H1 (cell line): ENCODE results near the gene POLR1B. TPM values are rescaled to one million over a fixed set of nuclear protein-coding genes. Genes with fewer than 3 reads are reported as not detected.

ENCODE experiments used
- CTCF ChIA-PET: fragments of 300-600 bp; sonication (Branson Sonifier 250); formaldehyde crosslinking; loops from one replicate; lab custom pipeline; 2021; ENCODE audit not compliant: partially characterized antibody; lab: Charles Lee
- POLR2A ChIA-PET: fragments of 300-600 bp; sonication (Branson Sonifier 250); formaldehyde crosslinking; loops from one replicate; lab custom pipeline; 2021; ENCODE audit warnings: inconsistent platforms; ENCODE audit not compliant: partially characterized antibody; lab: Charles Lee
- DNase-seq, 2 experiments: peaks; one replicate each; pipeline versions ENCODE4 v3.0.0 to v3.0.0-alpha.2; 2010 to 2022; ENCODE audit warnings: low spot score in 2 of 2, low read depth in 1 of 2, mixed read lengths in 1 of 2
- FAIRE-seq: peaks from 2 replicates; lab custom pipeline; 2011; peaks lifted over from hg19 to GRCh38; lab: Jason Lieb, UNC
- H2AFZ ChIP-seq: 2 replicates; pipeline ENCODE4 v1.8.1; 2012; ENCODE audit warnings: low read length, inconsistent platforms
- H2AK5ac ChIP-seq: 2 replicates; pipeline ENCODE4 v1.6.1; 2013; ENCODE audit warnings: low read depth, low read length
- H2BK120ac ChIP-seq: replicated peaks from 2 replicates; pipeline ENCODE3; 2013; ENCODE audit warnings: low read depth, low read length, inconsistent platforms
- H2BK12ac ChIP-seq: 2 replicates; pipeline ENCODE4 v1.6.1; 2013; ENCODE audit warnings: low read depth, low read length
- H2BK15ac ChIP-seq: 2 replicates; pipeline ENCODE4 v1.6.1; 2013; ENCODE audit warnings: low read length
- H2BK20ac ChIP-seq: 2 replicates; pipeline ENCODE4 v1.6.1; 2013; ENCODE audit warnings: low read length
- H2BK5ac ChIP-seq: 2 replicates; pipeline ENCODE4 v1.6.1; 2013; ENCODE audit warnings: low read depth, low read length
- H3K14ac ChIP-seq: 2 replicates; pipeline ENCODE4 v1.6.1; 2013; ENCODE audit warnings: inconsistent platforms; ENCODE audit not compliant: insufficient read length
- H3K18ac ChIP-seq: 2 replicates; pipeline ENCODE4 v1.6.1; 2013; ENCODE audit warnings: low read length; ENCODE audit errors: extremely low read depth
- H3K23ac ChIP-seq: 2 replicates; pipeline ENCODE4 v1.6.1; 2013; ENCODE audit warnings: inconsistent platforms; ENCODE audit not compliant: insufficient read length
- H3K23me2 ChIP-seq: 2 replicates; pipeline ENCODE4 v1.6.1; 2013; ENCODE audit warnings: low read depth, low read length
- H3K27ac ChIP-seq: 2 replicates; pipeline ENCODE4 v1.6.1; 2011; ENCODE audit warnings: low read depth, low read length, inconsistent platforms
- H3K27me3 ChIP-seq, 4 experiments: replicated peaks in 1 of 4; 1 replicate in 1 of 4; 2 replicates in 3 of 4; pipeline versions ENCODE4 v1.6.1 to v1.8.1; 2011 to 2013; ENCODE audit warnings: low read length in 3 of 4, mild to moderate bottlenecking in 3 of 4, inconsistent platforms in 2 of 4, mixed read lengths in 2 of 4, moderate library complexity in 1 of 4; ENCODE audit not compliant: control insufficient read depth in 3 of 4, insufficient read depth in 3 of 4; ENCODE audit errors: extremely low read depth in 1 of 4
- H3K36me3 ChIP-seq, 4 experiments: 2 replicates each; pipeline versions ENCODE4 v1.6.1 to v1.8.1; 2011 to 2013; ENCODE audit warnings: mild to moderate bottlenecking in 4 of 4, low read length in 3 of 4, moderate library complexity in 2 of 4, control low read depth in 1 of 4, inconsistent platforms in 1 of 4; ENCODE audit not compliant: insufficient read depth in 4 of 4, control insufficient read depth in 2 of 4
- H3K4ac ChIP-seq: replicated peaks from 2 replicates; pipeline ENCODE3; 2013; ENCODE audit warnings: low read length, low read depth, mixed read lengths, inconsistent platforms; ENCODE audit not compliant: insufficient read length
- H3K4me1 ChIP-seq, 4 experiments: replicated peaks in 1 of 4; 1 replicate in 1 of 4; 2 replicates in 3 of 4; pipeline versions ENCODE4 v1.6.1 to v1.8.1; 2011 to 2013; ENCODE audit warnings: low read length in 3 of 4, inconsistent platforms in 2 of 4, mixed read lengths in 1 of 4; ENCODE audit not compliant: insufficient read depth in 4 of 4, control insufficient read depth in 3 of 4
- H3K4me2 ChIP-seq, 2 experiments: 2 replicates each; pipeline versions ENCODE4 v1.6.1 to v1.8.1; 2011 to 2013; ENCODE audit warnings: low read depth in 2 of 2, low read length in 2 of 2, control low read depth in 1 of 2, inconsistent platforms in 1 of 2, mild to moderate bottlenecking in 1 of 2; ENCODE audit not compliant: insufficient read depth in 1 of 2
- H3K4me3 ChIP-seq, 4 experiments: fragments of 200-600, 300-600 bp in 1 of 4; sonication (generic), shearing (Covaris generic), sonication (Bioruptor Twin) in 1 of 4; 2 replicates each; pipeline versions ENCODE4 v1.5.1 to v1.8.1; 2011 to 2016; ENCODE audit warnings: low read length in 4 of 4, low read depth in 3 of 4, control low read depth in 2 of 4, inconsistent platforms in 2 of 4, mild to moderate bottlenecking in 2 of 4, mixed read lengths in 1 of 4, moderate library complexity in 1 of 4; ENCODE audit not compliant: insufficient read depth in 2 of 4; ENCODE audit errors: extremely low read depth in 1 of 4
- H3K56ac ChIP-seq: replicated peaks from 2 replicates; pipeline ENCODE3; 2013; ENCODE audit warnings: low read depth, mild to moderate bottlenecking, mixed read lengths, low read length, inconsistent platforms; ENCODE audit not compliant: insufficient read length
- H3K79me1 ChIP-seq: 2 replicates; pipeline ENCODE4 v1.6.1; 2013; ENCODE audit warnings: low read depth, low read length, control low read depth
- H3K79me2 ChIP-seq, 2 experiments: 2 replicates each; pipeline versions ENCODE4 v1.6.1 to v1.8.1; 2012 to 2013; ENCODE audit warnings: low read length in 2 of 2, mild to moderate bottlenecking in 2 of 2, inconsistent platforms in 1 of 2; ENCODE audit not compliant: insufficient read depth in 2 of 2, control insufficient read depth in 1 of 2
- H3K9ac ChIP-seq, 4 experiments: replicated peaks in 1 of 4; 1 replicate in 1 of 4; 2 replicates in 3 of 4; pipeline versions ENCODE4 v1.6.1 to v1.8.1; 2011 to 2013; ENCODE audit warnings: low read depth in 3 of 4, low read length in 3 of 4, control low read depth in 2 of 4, mild to moderate bottlenecking in 2 of 4, moderate library complexity in 2 of 4, inconsistent platforms in 1 of 4; ENCODE audit errors: extremely low read depth in 1 of 4
- H3K9me3 ChIP-seq, 2 experiments: 2 replicates each; pipeline versions ENCODE4 v1.6.1 to v1.8.1; 2012 to 2013; ENCODE audit warnings: mild to moderate bottlenecking in 2 of 2, moderate library complexity in 2 of 2, control low read depth in 1 of 2, inconsistent platforms in 1 of 2, low read depth in 1 of 2, low read length in 1 of 2, mixed read lengths in 1 of 2; ENCODE audit not compliant: insufficient read depth in 2 of 2
- H4K20me1 ChIP-seq, 2 experiments: replicated peaks in 1 of 2; 2 replicates each; pipeline versions ENCODE3 to v1.8.1; 2011 to 2013; ENCODE audit warnings: inconsistent platforms in 2 of 2, low read length in 2 of 2, mild to moderate bottlenecking in 1 of 2; ENCODE audit not compliant: insufficient read depth in 2 of 2, control insufficient read depth in 1 of 2
- H4K5ac ChIP-seq: 2 replicates; pipeline ENCODE4 v1.6.1; 2013; ENCODE audit warnings: low read length, low read depth, mixed read lengths, inconsistent platforms; ENCODE audit not compliant: insufficient read length
- H4K8ac ChIP-seq: 2 replicates; pipeline ENCODE4 v1.8.0; 2013; ENCODE audit warnings: mild to moderate bottlenecking, moderate library complexity, low read length, inconsistent platforms; ENCODE audit not compliant: insufficient read depth; ENCODE audit errors: extremely low read depth
- H4K91ac ChIP-seq: replicated peaks from 2 replicates; pipeline ENCODE3; 2013; ENCODE audit warnings: low read length, mixed read lengths, inconsistent platforms; ENCODE audit not compliant: insufficient read length
- CBX8 ChIP-seq: fragments of 300-800, 300-1000 bp; sonication (generic); IDR thresholded peaks from 2 replicates; pipeline ENCODE4 v1.7.1; 2016; ENCODE audit warnings: low read depth, low read length, borderline replicate concordance
- GABPA ChIP-seq: IDR thresholded peaks from 2 replicates; pipeline ENCODE4 v1.6.1; 2011; ENCODE audit warnings: mild to moderate bottlenecking, low read length, moderate library complexity, borderline replicate concordance; ENCODE audit not compliant: insufficient read depth
- JUN ChIP-seq: IDR thresholded peaks from 2 replicates; pipeline ENCODE4 v1.6.1; 2011; ENCODE audit warnings: low read depth, mild to moderate bottlenecking, improper control_type of control experiment, low read length
- KDM5A ChIP-seq: fragments of 200-600 bp; IDR thresholded peaks from 2 replicates; pipeline ENCODE4 v1.7.1; 2012; ENCODE audit warnings: mild to moderate bottlenecking, low read length, inconsistent platforms, mixed read lengths
- NANOG ChIP-seq: IDR thresholded peaks from 2 replicates; pipeline ENCODE4 v1.6.1; 2011; ENCODE audit warnings: low read length, low read depth, mild to moderate bottlenecking, inconsistent platforms; ENCODE audit not compliant: insufficient read depth, poor library complexity, severe bottlenecking
- RAD21 ChIP-seq, 2 experiments: IDR thresholded peaks in 1 of 2; conservative IDR thresholded peaks in 1 of 2; 2 replicates each; pipeline ENCODE4 v1.6.1; 2011; ENCODE audit warnings: low read depth in 2 of 2, low read length in 2 of 2, improper control_type of control experiment in 1 of 2, inconsistent platforms in 1 of 2, mild to moderate bottlenecking in 1 of 2, moderate library complexity in 1 of 2
- WGBS, 2 experiments: shearing (Covaris generic) in 1 of 2; methylation state at CpG; one replicate each; pipeline versions ENCODE4 v1.1.6 to v1.1.7; 2013 to 2015; ENCODE audit warnings: low lambda C conversion rate in 2 of 2, mixed read lengths in 2 of 2, inconsistent platforms in 1 of 2, low coverage in 1 of 2, missing lambda C conversion rate in 1 of 2; ENCODE audit not compliant: insufficient replicate concordance in 2 of 2, insufficient coverage in 1 of 2, insufficient read length in 1 of 2; ENCODE audit errors: extremely low coverage in 1 of 2, missing lambda C conversion rate in 1 of 2; 5-methylcytosine and 5-hydroxymethylcytosine counted together
- polyA plus RNA-seq, 7 experiments: library from polyadenylated mRNA; depleted of rRNA in 3 of 7; stranded (reverse) in 5 of 7; unstranded in 2 of 7; fragments of >200 nt in 5 of 7; fragments of 200-250 nt in 2 of 7; gene quantifications; 1 replicate in 5 of 7; 2 replicates in 1 of 7; 4 replicates in 1 of 7; pipeline versions ENCODE4 v1.2.1 to v1.2.3, GENCODE V29; 2011 to 2013; ENCODE audit warnings: missing spikeins in 2 of 7, mixed read lengths in 2 of 7
- total RNA-seq: library from RNA; stranded (reverse); fragmentation: NEBNext Ultra II Directional; extraction: Animal tissue kit (Norgen Biotek cat#: 25700); gene quantifications from 2 replicates; pipeline ENCODE4 v1.2.1, GENCODE V29; 2021
- TF ChIP-seq, protein P1 (sequence below): IDR thresholded peaks from 2 replicates; pipeline ENCODE4 v1.6.1; 2012; ENCODE audit warnings: inconsistent platforms
- TF ChIP-seq, protein P2 (sequence below), 3 experiments: IDR thresholded peaks; 1 replicate in 2 of 3; 2 replicates in 1 of 3; pipeline versions ENCODE4 v1.5.1 to v1.6.1; 2011; ENCODE audit warnings: low read length in 3 of 3, mild to moderate bottlenecking in 3 of 3, inconsistent platforms in 2 of 3, low read depth in 1 of 3, moderate library complexity in 1 of 3; ENCODE audit not compliant: insufficient read depth in 1 of 3; ENCODE audit errors: control extremely low read depth in 1 of 3

Gene POLR1B
- total and polyA plus RNA-seq, 2 of the 8 experiments (the other 6 are each of a cell fraction or from before 2014, with no cell fraction given), result 24.3 to 69.4 TPM

- TF ChIP-seq, protein P1, sequence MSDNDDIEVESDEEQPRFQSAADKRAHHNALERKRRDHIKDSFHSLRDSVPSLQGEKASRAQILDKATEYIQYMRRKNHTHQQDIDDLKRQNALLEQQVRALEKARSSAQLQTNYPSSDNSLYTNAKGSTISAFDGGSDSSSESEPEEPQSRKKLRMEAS, result no peak
- no peak for TF ChIP-seq NANOG
- no peak for TF ChIP-seq RAD21 (IDR thresholded peaks at IDR 0.05 in 1 of 2, conservative IDR thresholded peaks at IDR 0.05 in 1 of 2; ENCODE audit: low read depth in 2 of 2, low read length in 2 of 2)
- no peak for TF ChIP-seq GABPA
- TF ChIP-seq KDM5A, result no peak
- TF ChIP-seq, protein P2, sequence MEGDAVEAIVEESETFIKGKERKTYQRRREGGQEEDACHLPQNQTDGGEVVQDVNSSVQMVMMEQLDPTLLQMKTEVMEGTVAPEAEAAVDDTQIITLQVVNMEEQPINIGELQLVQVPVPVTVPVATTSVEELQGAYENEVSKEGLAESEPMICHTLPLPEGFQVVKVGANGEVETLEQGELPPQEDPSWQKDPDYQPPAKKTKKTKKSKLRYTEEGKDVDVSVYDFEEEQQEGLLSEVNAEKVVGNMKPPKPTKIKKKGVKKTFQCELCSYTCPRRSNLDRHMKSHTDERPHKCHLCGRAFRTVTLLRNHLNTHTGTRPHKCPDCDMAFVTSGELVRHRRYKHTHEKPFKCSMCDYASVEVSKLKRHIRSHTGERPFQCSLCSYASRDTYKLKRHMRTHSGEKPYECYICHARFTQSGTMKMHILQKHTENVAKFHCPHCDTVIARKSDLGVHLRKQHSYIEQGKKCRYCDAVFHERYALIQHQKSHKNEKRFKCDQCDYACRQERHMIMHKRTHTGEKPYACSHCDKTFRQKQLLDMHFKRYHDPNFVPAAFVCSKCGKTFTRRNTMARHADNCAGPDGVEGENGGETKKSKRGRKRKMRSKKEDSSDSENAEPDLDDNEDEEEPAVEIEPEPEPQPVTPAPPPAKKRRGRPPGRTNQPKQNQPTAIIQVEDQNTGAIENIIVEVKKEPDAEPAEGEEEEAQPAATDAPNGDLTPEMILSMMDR (IDR thresholded peaks at IDR 0.05; ENCODE audit: control extremely low read depth in 1 of 3, insufficient read depth in 1 of 3, low read depth in 1 of 3, low read length in 3 of 3), result no peak
- TF ChIP-seq CBX8, result no peak
- no peak for TF ChIP-seq JUN
- TF ChIP-seq, all 59 proteins: peak for 0
- POLR2A ChIA-PET, result interaction anchor here (0.8 to 1.0 kb wide), 2 partner anchors 11 to 21 kb away, joined by 3 to 4 read pairs; no protein-coding TSS in a partner anchor
- H3K18ac ChIP-seq, result no peak overlapping the region
- no peak overlapping the region for H3K27ac ChIP-seq
- no peak overlapping the region for H4K91ac ChIP-seq
- H2BK15ac ChIP-seq, result no peak overlapping the region
- DNase-seq (no peak), FAIRE-seq (no peak)
- no peak overlapping the region for H3K4me3 ChIP-seq
- no peak overlapping the region for H3K4ac ChIP-seq
- H2AFZ ChIP-seq, result no peak overlapping the region
- H3K79me2 ChIP-seq, result no peaks in the 10 kb centered on the region
- no peaks in the 10 kb centered on the region for H3K79me1 ChIP-seq
- H3K14ac ChIP-seq, result no peak overlapping the region
- no peak overlapping the region for H3K56ac ChIP-seq
- H3K9ac ChIP-seq, result no peak overlapping the region
- H2BK5ac ChIP-seq, result no peak overlapping the region
- no peak overlapping the region for H4K5ac ChIP-seq
- no peaks in the 10 kb centered on the region for H3K9me3 ChIP-seq
- H3K27me3 ChIP-seq, result no peaks in the 10 kb centered on the region
- H4K8ac ChIP-seq, result no peak overlapping the region
- WGBS, 2 experiments, result 87% methylated on average over 4 of the region's 4 CpGs; no CpG with 5 or more reads in 1 of the 2 experiments
- no peak overlapping the region for H2BK12ac ChIP-seq
- H2AK5ac ChIP-seq, result no peak overlapping the region
- CTCF ChIA-PET, result interaction anchor here (1.8 to 3.7 kb wide), 2 partner anchors 9 to 132 kb away, joined by 5 to 17 read pairs; partner anchors contain the start of gene CHCHD5
- no peak overlapping the region for H2BK120ac ChIP-seq
- H3K4me1 ChIP-seq, result peaks cover 0 to 3% (median 1%) of the 10 kb centered on the region in 4 experiments; a peak in 4 of 7 replicates
- no peaks in the 10 kb centered on the region for H4K20me1 ChIP-seq
- no peak overlapping the region for H2BK20ac ChIP-seq
- H3K23ac ChIP-seq, result no peak overlapping the region
- H3K36me3 ChIP-seq, result no peaks in the 10 kb centered on the region
- H3K4me2 ChIP-seq, result no peak overlapping the region
- H3K23me2 ChIP-seq, result no peaks in the 10 kb centered on the region
Measured at GRCh38 chr2:112593736-112594135, 51.5 kb downstream of the POLR1B start.
